ENCODE results near the gene MSL1. TPM values are rescaled to one million over a fixed set of nuclear protein-coding genes. Genes with fewer than 3 reads are reported as not detected.

The MSL1 gene
- 104 and 111 TPM in 2 replicates for total RNA-seq
- 60.2 TPM for polyA plus RNA-seq (2012)

- DNase-seq (ENCODE audit: low read depth) = peak; percentile 89
These were observed at the start of gene MSL1 for GRCh38 chr17:40121181-40122135. Gene MSL1, plus strand, starts transcription at chr17:40121971. Its CDS starts 642 bp downstream, at chr17:40122613.

GRCh38 chr17:40072040-40072734 lies 49.6 kb upstream of the MSL1 start:
- peak; percentile 96 for DNase-seq (ENCODE audit: low read depth)

GRCh38 chr17:40072735-40073346 lies 48.9 kb upstream of the MSL1 start:
- no peak for DNase-seq (ENCODE audit: low read depth)

- DNase-seq (ENCODE audit: low read depth) = no peak
These were observed 48.2 kb upstream of the MSL1 start for GRCh38 chr17:40073454-40074174.

GRCh38 chr17:40074175-40074512 lies 47.6 kb upstream of the MSL1 start:
- DNase-seq (ENCODE audit: low read depth) = no peak

- no peak for DNase-seq (ENCODE audit: low read depth)
These were observed 46.9 kb upstream of the MSL1 start for GRCh38 chr17:40074871-40075200.

- peak; percentile 84 for DNase-seq (ENCODE audit: low read depth)
These were observed 46.4 kb upstream of the MSL1 start for GRCh38 chr17:40075201-40075941.

GRCh38 chr17:40075942-40076498 lies 45.8 kb upstream of the MSL1 start:
- DNase-seq (ENCODE audit: low read depth) = no peak

GRCh38 chr17:40076591-40076990 lies 45.2 kb upstream of the MSL1 start:
- no peak for DNase-seq (ENCODE audit: low read depth)

- DNase-seq (ENCODE audit: low read depth) = no peak
These were observed 42.2 kb upstream of the MSL1 start for GRCh38 chr17:40079545-40079944.

GRCh38 chr17:40084477-40084876 lies 37.3 kb upstream of the MSL1 start:
- DNase-seq (ENCODE audit: low read depth) = no peak

GRCh38 chr17:40086150-40087044 lies 35.4 kb upstream of the MSL1 start:
- peak; percentile 65 for DNase-seq (ENCODE audit: low read depth)

- no peak for DNase-seq (ENCODE audit: low read depth)
These were observed 34.5 kb upstream of the MSL1 start for GRCh38 chr17:40087049-40087794.

GRCh38 chr17:40087903-40088718 lies 33.7 kb upstream of the MSL1 start:
- no peak for DNase-seq (ENCODE audit: low read depth)

- DNase-seq (ENCODE audit: low read depth) = no peak
These were observed 32.5 kb upstream of the MSL1 start for GRCh38 chr17:40089077-40089895.

- DNase-seq (ENCODE audit: low read depth) = no peak
These were observed 31.3 kb upstream of the MSL1 start for GRCh38 chr17:40090237-40091119.

Measured in myocyte (in vitro differentiated cells).